ENCODE results near the gene GPC1. TPM values are rescaled to one million over a fixed set of nuclear protein-coding genes. Genes with fewer than 3 reads are reported as not detected.

Gene GPC1
- total RNA-seq, 4 donors from 2014 or later: 34.1 to 80.4 (median 53.3) TPM

- TF ChIP-seq CTCF (IDR thresholded peaks at IDR 0.05; ENCODE audit: low read depth): no peak
Observed at GRCh38 chr2:240512666-240513535, 77.4 kb downstream of the GPC1 start.

- no peak for TF ChIP-seq CTCF (IDR thresholded peaks at IDR 0.05; ENCODE audit: low read depth)
Observed at GRCh38 chr2:240513549-240514287, 78.3 kb downstream of the GPC1 start.

GRCh38 chr2:240514631-240515030, 79.2 kb downstream of the GPC1 start:
- no peak for TF ChIP-seq CTCF (IDR thresholded peaks at IDR 0.05; ENCODE audit: low read depth)

- no peak for TF ChIP-seq CTCF (IDR thresholded peaks at IDR 0.05; ENCODE audit: low read depth)
Observed at GRCh38 chr2:240517342-240517741, 81.9 kb downstream of the GPC1 start.

Small RNA genes lying within 50 kb of the gene (small RNA-seq; reads per million reads assigned to genes)
- 7.5 reads per million, percentile 86 among the genes with 10 or more reads in this experiment for gene MIR149

Other genes with a start within 250 kb of the GPC1 start
- gene ANKMY1, start 122.3 kb downstream of the GPC1 start, total RNA-seq: 10 to 100 TPM; 11.7 to 30.5 (median 15.3) TPM
- gene DUSP28, start 124.7 kb downstream of the GPC1 start, total RNA-seq: 1 to 10 TPM; 2.8 to 7.2 (median 4.8) TPM
- gene RNPEPL1, start 132.8 kb downstream of the GPC1 start, total RNA-seq: 100 to 1,000 TPM in 1 of 4 donors, 10 to 100 TPM in 3; 65.4 to 212 (median 72.6) TPM
- 10 to 100 TPM; 13.4 to 33.3 (median 14.5) TPM for gene CAPN10, start 151.1 kb downstream of the GPC1 start, total RNA-seq
- gene GPR35, start 189.8 kb downstream of the GPC1 start, total RNA-seq: 1 to 10 TPM in 1 of 4 donors, under 1 TPM in 2, not detected in 1; 0.44 to 3.9 (median 0.94) TPM
- gene AQP12B, start 247.2 kb downstream of the GPC1 start, total RNA-seq: not detected